Measurements from ENCODE around the gene SLC8B1.

- TF ChIP-seq CTCF (IDR thresholded peaks at IDR 0.05; ENCODE audit: poor library complexity, severe bottlenecking) (no peak), POLR2AphosphoS5 (IDR thresholded peaks at IDR 0.05) (no peak)
Observed at GRCh38 chr12:113359939-113360748, 25.2 kb upstream of the SLC8B1 start.

Data from neural cell (in vitro differentiated cells).